Vagina (tissue), 2 donors: ENCODE measurements around the gene MRPS27.

Experiments used
- CTCF ChIP-seq, 3 experiments: fragments of 450-650 bp in 2 of 3; fragments of 200-600 bp in 1 of 3; sonication (generic) in 1 of 3; IDR thresholded peaks; one replicate each; pipeline ENCODE4 v1.5.1; 2017 to 2019; ENCODE audit warnings: antibody characterized with exemption in 3 of 3, mild to moderate bottlenecking in 2 of 3, moderate library complexity in 2 of 3
- POLR2A ChIP-seq, 2 donors: fragments of 450-650 bp; IDR thresholded peaks; one replicate each; pipeline ENCODE4 v1.6.1; 2017; ENCODE audit warnings: antibody characterized with exemption in 2 of 2, mild to moderate bottlenecking in 2 of 2, moderate library complexity in 2 of 2
- POLR2AphosphoS5 ChIP-seq, 2 donors: sonication (generic); formaldehyde crosslinking; IDR thresholded peaks; one replicate each; pipeline ENCODE4 v1.9.0; 2017; ENCODE audit warnings: antibody characterized with exemption in 2 of 2, mild to moderate bottlenecking in 2 of 2, low read depth in 1 of 2; ENCODE audit not compliant: insufficient read depth in 1 of 2

- TF ChIP-seq CTCF (IDR thresholded peaks at IDR 0.05) (no peak), POLR2AphosphoS5 (IDR thresholded peaks at IDR 0.05; ENCODE audit: insufficient read depth in 1 of 2, low read depth in 1 of 2) (no peak), POLR2A (IDR thresholded peaks at IDR 0.05) (no peak)
These were observed 26.4 kb upstream of the MRPS27 start for GRCh38 chr5:72346398-72346797.
